Effector memory CD8-positive, alpha-beta T cell (primary cell): ENCODE data around the gene PRKCZ.
A peak's percentile ranks its signal among the peaks of the same experiment; 100 is the strongest.

ENCODE experiments used
- ATAC-seq: fragments of 150-1000 bp; cut with Tn5 transposase; replicated peaks from 2 replicates; pipeline ENCODE4 v1.10.0; 2021; ENCODE audit warnings: mild to moderate bottlenecking, moderate library complexity
- DNase-seq, 3 experiments: peaks; one replicate each; pipeline ENCODE4 v3.0.0; 2021
- H3K27ac Mint-ChIP-seq, 2 donors: one replicate each; pipeline ENCODE4 v1.8.0; 2022; ENCODE audit warnings: mild to moderate bottlenecking in 2 of 2, mixed read lengths in 2 of 2, moderate library complexity in 2 of 2
- H3K27me3 Mint-ChIP-seq, 2 donors: one replicate each; pipeline ENCODE4 v1.8.0; 2022; ENCODE audit warnings: mixed read lengths in 2 of 2
- H3K36me3 Mint-ChIP-seq: one replicate; pipeline ENCODE4 v1.8.0; 2022; ENCODE audit warnings: mild to moderate bottlenecking, moderate library complexity, mixed read lengths; ENCODE audit not compliant: insufficient read depth
- H3K4me1 Mint-ChIP-seq, 2 donors: one replicate each; pipeline ENCODE4 v1.8.0; 2022; ENCODE audit warnings: low read depth in 2 of 2, mixed read lengths in 2 of 2
- H3K4me3 Mint-ChIP-seq, 2 donors: one replicate each; pipeline ENCODE4 v1.8.0; 2022; ENCODE audit warnings: mild to moderate bottlenecking in 2 of 2, mixed read lengths in 2 of 2, moderate library complexity in 2 of 2
- H3K9me3 Mint-ChIP-seq, 2 donors: one replicate each; pipeline ENCODE4 v1.8.0; 2022; ENCODE audit warnings: mixed read lengths in 2 of 2

PRKCZ gene

GRCh38 chr1:2221271-2221670, 171.1 kb downstream of the PRKCZ start:
- no peak for DNase-seq

GRCh38 chr1:2224170-2224584, 174.0 kb downstream of the PRKCZ start:
- Mint-ChIP-seq H3K4me3 (no peak overlapping the region), H3K9me3 (no peaks in the 10 kb centered on the region), H3K27ac (peak overlapping the region in 1 of 2 donors; percentile 68), H3K4me1 (peaks cover 6 to 8% of the 10 kb centered on the region in 2 donors), H3K27me3 (no peaks in the 10 kb centered on the region), H3K36me3 (peaks cover 27% of the 10 kb centered on the region)
- ATAC-seq, result no peak
- no peak for DNase-seq

More at GRCh38 chr1:2221271-2221670, 171.1 kb downstream of the PRKCZ start:
- Mint-ChIP-seq H3K36me3 (peaks cover 15% of the 10 kb centered on the region), H3K27me3 (no peaks in the 10 kb centered on the region), H3K27ac (no peak overlapping the region), H3K4me1 (peaks cover 2 to 5% of the 10 kb centered on the region in 2 donors), H3K4me3 (no peak overlapping the region), H3K9me3 (peaks cover 0 to 4% of the 10 kb centered on the region in 2 donors)
- ATAC-seq, result no peak

- H3K27me3 Mint-ChIP-seq, result no peaks in the 10 kb centered on the region
- peaks cover 11 to 14% of the 10 kb centered on the region in 2 donors for H3K4me1 Mint-ChIP-seq
- H3K4me3 Mint-ChIP-seq, result no peak overlapping the region
- ATAC-seq (no peak), DNase-seq (no peak)
- H3K27ac Mint-ChIP-seq, result peak overlapping the region in 1 of 2 donors; percentile 68
- H3K36me3 Mint-ChIP-seq, result peaks cover 34% of the 10 kb centered on the region
- no peaks in the 10 kb centered on the region for H3K9me3 Mint-ChIP-seq
Measured at GRCh38 chr1:2224631-2225428, 174.6 kb downstream of the PRKCZ start.

- H3K27ac Mint-ChIP-seq, result peak overlapping the region; percentile 77 to 92
- DNase-seq (no peak), ATAC-seq (no peak)
- H3K4me3 Mint-ChIP-seq, result peak overlapping the region; percentile 56 to 58
- no peaks in the 10 kb centered on the region for H3K9me3 Mint-ChIP-seq
- peaks cover 27% of the 10 kb centered on the region in 2 donors for H3K4me1 Mint-ChIP-seq
- no peaks in the 10 kb centered on the region for H3K27me3 Mint-ChIP-seq
- peaks cover 53% of the 10 kb centered on the region for H3K36me3 Mint-ChIP-seq
Measured at GRCh38 chr1:2226525-2227345, 176.5 kb downstream of the PRKCZ start.

GRCh38 chr1:2227346-2228156, 177.3 kb downstream of the PRKCZ start:
- no peaks in the 10 kb centered on the region for H3K9me3 Mint-ChIP-seq
- ATAC-seq, result peak; percentile 61
- peak overlapping the region; percentile 31 to 66 for H3K27ac Mint-ChIP-seq

GRCh38 chr1:2228157-2228594, 178.0 kb downstream of the PRKCZ start, which contains the start of gene SKI:
SKI (plus strand) TSS chr1:2228319; CDS start chr1:2228767, 448 bp downstream.
- ATAC-seq (no peak), DNase-seq (no peak)
- Mint-ChIP-seq H3K4me3 (peak within 1 kb of the TSS; percentile 87 to 89), H3K27me3 (no peaks in the 10 kb centered on the region), H3K9me3 (no peaks in the 10 kb centered on the region), H3K36me3 (peaks cover 64% of the 10 kb centered on the region), H3K27ac (peak within 1 kb of the TSS; percentile 96 to 99), H3K4me1 (peaks cover 37 to 40% of the 10 kb centered on the region in 2 donors)

More at GRCh38 chr1:2227346-2228156, 177.3 kb downstream of the PRKCZ start:
- Mint-ChIP-seq H3K27me3 (no peaks in the 10 kb centered on the region), H3K4me3 (peak overlapping the region; percentile 60 to 65), H3K4me1 (peaks cover 35% of the 10 kb centered on the region in 2 donors), H3K36me3 (peaks cover 58% of the 10 kb centered on the region)
- DNase-seq, result peak; percentile 89 to 94 (median 93)

GRCh38 chr1:2228694-2229036, 178.5 kb downstream of the PRKCZ start:
- no peak for ATAC-seq
- no peak for DNase-seq
- Mint-ChIP-seq H3K9me3 (no peaks in the 10 kb centered on the region), H3K4me1 (peaks cover 42 to 45% of the 10 kb centered on the region in 2 donors), H3K27me3 (no peaks in the 10 kb centered on the region), H3K27ac (peak overlapping the region; percentile 96 to 99), H3K36me3 (peaks cover 69% of the 10 kb centered on the region), H3K4me3 (peak overlapping the region; percentile 87 to 89)

GRCh38 chr1:2229037-2229864, 179.0 kb downstream of the PRKCZ start:
- DNase-seq, result peak; percentile 42 to 67 (median 49)

GRCh38 chr1:2229911-2230731, 179.9 kb downstream of the PRKCZ start:
- Mint-ChIP-seq H3K9me3 (no peaks in the 10 kb centered on the region), H3K4me1 (peaks cover 53 to 56% of the 10 kb centered on the region in 2 donors), H3K27me3 (no peaks in the 10 kb centered on the region), H3K27ac (peak overlapping the region; percentile 96 to 99), H3K4me3 (peak overlapping the region; percentile 87 to 89), H3K36me3 (peaks cover 84% of the 10 kb centered on the region)
- no peak for ATAC-seq
- no peak for DNase-seq

More at GRCh38 chr1:2229037-2229864, 179.0 kb downstream of the PRKCZ start:
- Mint-ChIP-seq H3K36me3 (peaks cover 75% of the 10 kb centered on the region), H3K27me3 (no peaks in the 10 kb centered on the region), H3K9me3 (no peaks in the 10 kb centered on the region), H3K4me3 (peak overlapping the region; percentile 87 to 89), H3K4me1 (peaks cover 47 to 50% of the 10 kb centered on the region in 2 donors), H3K27ac (peak overlapping the region; percentile 96 to 99)
- peak; percentile 1 for ATAC-seq

- Mint-ChIP-seq H3K27me3 (no peaks in the 10 kb centered on the region), H3K27ac (peak overlapping the region; percentile 96 to 99), H3K4me1 (peaks cover 60 to 63% of the 10 kb centered on the region in 2 donors), H3K4me3 (peak overlapping the region; percentile 87 to 89), H3K9me3 (no peaks in the 10 kb centered on the region), H3K36me3 (peaks cover 89% of the 10 kb centered on the region)
- DNase-seq (peak; percentile 72 to 82 (median 80)), ATAC-seq (peak; percentile 31)
Measured at GRCh38 chr1:2230781-2231531, 180.7 kb downstream of the PRKCZ start.
